ENCODE data around the gene DNAAF3.
A peak's percentile ranks its signal among the peaks of the same experiment; 100 is the strongest.
"Not testable (repeated sequence)": the region's sequence is repeated elsewhere in the genome, so short reads cannot be mapped to it uniquely, and the experiment has no call there.

Gene DNAAF3

DNA sequence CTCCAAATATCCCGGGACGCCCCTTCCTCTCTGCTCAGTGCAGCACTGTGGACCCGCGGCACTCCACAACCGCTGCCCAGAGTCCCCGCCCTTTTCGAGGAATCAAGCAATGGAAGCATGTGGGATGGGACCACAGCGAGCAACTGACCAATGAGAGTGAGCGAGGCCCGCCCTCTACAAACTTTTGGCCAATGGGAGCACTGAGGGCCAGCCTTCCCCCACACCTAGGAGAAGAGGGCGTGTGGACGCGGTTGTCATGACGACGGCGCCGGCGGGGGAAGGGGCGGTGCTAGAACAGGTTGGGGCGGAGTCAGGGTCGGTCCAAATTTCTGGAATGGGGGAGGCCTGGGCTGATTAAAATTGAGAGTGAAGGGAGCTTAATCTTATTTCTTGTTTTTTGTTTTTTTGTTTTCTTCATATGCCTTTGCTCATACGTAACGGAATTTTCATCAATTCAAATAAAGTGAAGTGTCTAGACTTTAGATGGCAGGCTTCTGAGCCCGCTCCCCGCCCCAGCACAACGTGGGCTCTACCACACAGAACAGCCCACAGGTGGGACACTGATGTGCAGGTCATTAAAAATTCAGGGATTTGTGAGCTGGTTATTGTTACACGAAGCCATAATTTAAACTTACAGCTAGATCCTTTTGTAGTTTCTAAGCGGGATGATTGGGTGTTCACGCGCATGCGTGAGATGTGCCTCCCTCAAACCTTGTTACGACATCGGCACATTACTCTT is at the start of gene DNAAF3:
DNAAF3 (minus strand) TSS at position 84 of the 739 bp plus-strand sequence. CDS start 200 bp downstream, outside the sequence.
- peak; percentile 97 to 98 for DNase-seq

GRCh38 chr19:55213547-55213946 is 47.1 kb upstream of the DNAAF3 start:
- DNase-seq: no peak

DNA sequence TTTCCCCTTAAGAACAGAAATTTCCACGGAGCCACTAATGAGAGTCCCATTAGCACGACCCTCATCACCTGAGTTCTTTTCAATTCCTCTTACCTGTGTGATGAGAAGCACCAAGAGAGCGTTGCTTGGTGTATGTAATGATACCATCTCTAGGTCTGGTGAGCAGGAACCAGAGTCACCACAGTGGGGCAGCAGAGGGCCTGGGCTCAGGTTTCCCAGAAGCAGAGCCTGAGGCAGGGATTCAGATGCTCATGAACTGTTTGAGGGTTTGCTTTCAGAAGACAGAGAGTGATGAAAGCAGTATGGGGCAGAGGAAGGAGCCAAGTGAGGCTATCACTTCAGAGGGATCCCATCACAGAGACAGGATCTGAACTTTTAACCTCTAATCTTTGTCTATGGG is 46.0 kb upstream of the DNAAF3 start:
- DNase-seq: peak; percentile 84 to 90

- no peak for DNase-seq
These were observed 43.5 kb upstream of the DNAAF3 start for GRCh38 chr19:55209693-55210472.

DNA sequence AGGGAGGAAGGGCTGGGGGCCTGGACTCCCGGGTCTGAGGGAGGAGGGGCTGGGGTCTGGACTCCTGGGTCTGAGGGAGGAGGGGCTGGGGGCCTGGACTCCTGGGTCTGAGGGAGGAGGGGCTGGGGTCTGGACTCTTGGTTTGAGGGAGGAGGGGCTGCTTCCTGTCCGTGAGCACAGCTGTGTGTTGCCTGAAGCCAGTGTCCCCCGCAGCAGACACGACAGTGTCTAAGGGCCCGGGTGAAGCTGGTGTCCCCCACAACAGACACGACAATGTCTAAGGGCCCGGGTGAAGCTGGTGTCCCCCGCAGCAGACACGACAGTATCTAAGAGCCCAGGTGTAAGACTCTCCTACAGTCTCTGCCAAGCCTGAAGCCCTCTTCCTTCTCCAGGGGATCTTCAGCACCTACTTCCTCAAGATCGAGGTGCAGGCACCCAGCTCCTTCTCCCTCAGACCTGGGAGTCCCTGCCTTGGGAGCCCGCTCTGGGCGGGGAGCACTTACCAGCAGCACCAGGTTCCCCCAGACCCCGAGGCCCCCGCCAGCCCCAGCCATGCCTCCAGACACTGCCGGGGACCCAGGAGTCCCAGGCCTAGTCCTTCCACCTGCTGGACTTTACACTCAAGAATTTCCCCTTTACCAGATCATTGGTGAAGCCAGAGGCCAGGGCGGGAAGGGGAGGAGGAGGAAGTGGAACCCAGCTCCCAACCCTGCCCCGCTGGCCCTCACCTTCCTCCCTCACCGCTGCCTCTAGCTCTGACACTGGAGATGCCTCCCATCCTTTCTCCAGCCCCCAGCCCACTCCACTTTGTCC is 42.7 kb upstream of the DNAAF3 start, which contains the start of gene PTPRH:
PTPRH (minus strand) TSS at position 622 of the 813 bp plus-strand sequence; CDS start at position 554, 68 bp downstream.
- peak; percentile 32 to 43 for DNase-seq

- DNase-seq: peak; percentile 73 to 79
These were observed 40.5 kb upstream of the DNAAF3 start for GRCh38 chr19:55206664-55207500.

DNA sequence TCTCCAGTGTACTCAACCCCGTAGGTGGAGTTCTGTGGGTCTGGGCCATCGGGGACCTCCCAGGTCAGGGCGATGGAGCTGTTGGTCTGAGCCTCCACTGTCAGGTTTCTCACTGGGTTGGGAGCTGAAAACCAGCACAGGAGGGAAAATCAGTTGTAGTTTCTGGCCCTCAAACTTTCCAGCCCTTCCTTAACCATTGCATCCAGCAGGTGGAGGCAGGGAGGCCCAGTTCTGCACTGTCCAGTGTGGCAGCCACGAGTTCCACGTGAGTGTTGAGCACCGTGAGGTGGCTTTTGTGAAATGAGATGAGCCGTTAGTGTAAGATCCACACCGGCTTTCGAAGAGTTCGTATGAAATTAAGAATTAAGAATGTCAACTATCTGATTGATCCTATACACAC is 35.8 kb upstream of the DNAAF3 start:
- not testable (repeated sequence) for DNase-seq

GRCh38 chr19:55199620-55200204 is 33.3 kb upstream of the DNAAF3 start:
- no peak for DNase-seq

GRCh38 chr19:55198651-55199050 is 32.2 kb upstream of the DNAAF3 start:
- no peak for DNase-seq

DNA sequence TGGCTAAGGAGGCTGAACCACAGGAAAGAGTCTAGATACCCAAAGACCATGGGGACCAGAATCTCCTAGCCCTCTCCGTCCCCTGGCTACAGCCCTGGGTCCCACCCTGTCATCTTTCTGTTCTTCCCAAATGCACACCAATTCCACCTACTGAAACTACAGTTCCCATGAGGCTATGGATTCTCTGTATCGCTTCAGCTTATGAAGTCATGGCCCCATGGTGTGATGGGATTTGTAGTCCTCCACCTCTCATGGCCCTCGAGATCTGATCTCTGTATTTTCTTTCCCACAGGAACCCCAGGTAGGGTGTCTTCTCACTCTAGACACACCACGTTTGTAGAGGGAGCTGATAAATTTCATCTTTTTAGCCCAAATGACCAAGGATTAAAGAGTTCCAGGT is 31.1 kb upstream of the DNAAF3 start:
- peak; percentile 14 to 26 for DNase-seq

DNA sequence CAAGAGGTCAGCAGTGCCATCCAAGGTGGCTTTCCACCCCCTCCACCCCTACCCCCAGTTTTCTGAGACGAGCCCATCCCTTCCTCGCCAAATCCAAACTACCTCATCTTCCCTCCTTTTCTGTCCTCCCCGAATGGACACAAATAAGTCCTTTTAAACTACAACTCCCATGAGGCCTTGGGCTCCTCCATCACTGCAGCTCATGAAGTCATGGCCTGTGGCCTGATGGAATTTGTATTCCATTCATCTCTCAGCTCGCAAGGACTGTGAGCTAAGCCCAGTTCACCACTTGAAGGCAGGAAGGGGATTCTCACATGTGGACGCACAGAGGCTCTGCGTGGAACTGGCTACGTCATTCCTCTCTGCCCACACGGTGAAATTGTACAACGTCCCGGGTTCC is 30.4 kb upstream of the DNAAF3 start:
- DNase-seq: no peak

GRCh38 chr19:55193481-55193880 is 27.1 kb upstream of the DNAAF3 start:
- peak; percentile 71 for DNase-seq

GRCh38 chr19:55189403-55189835 is 23.0 kb upstream of the DNAAF3 start:
- DNase-seq: peak in 1 of 2 experiments; percentile 18

DNA sequence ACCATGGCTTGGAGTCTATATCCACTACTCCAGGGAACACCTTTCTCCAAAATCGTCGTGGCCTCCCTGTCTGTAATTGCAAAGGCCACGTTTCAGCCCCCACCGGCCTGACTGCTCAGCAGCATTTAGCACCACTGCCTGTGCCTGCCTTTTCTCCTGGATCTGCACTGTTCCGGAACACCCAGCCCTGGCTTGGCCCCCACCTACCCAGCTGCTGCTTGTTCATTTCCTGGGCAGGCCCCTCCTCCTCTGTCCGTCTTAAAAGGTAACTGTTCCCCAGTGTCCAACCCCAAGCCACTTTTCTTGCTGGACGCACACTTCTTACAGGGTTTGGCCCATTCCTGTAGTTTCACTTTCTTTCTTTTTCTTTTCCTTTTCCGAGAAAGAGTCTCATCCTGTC is 22.2 kb upstream of the DNAAF3 start:
- no peak for DNase-seq

DNA sequence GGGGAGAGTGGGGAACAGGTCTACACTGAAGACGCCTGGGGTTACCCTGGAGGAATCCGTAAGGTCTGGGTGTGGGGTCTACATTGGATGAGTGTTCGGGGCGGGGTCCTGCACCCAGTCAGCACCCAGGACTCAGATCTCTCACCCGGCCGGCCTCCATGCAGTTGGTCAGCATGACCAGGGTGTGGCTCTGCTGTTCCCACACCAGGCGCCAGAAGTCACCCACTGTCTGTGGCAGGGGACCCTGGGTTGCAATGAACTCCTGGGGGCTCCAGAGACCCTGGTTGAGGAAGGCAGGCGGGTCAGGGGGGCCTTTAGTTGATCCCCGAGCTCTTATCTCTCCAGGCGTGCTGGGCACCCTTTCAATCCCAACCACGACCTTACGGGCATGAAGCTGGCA is 19.7 kb upstream of the DNAAF3 start:
- no peak for DNase-seq

DNA sequence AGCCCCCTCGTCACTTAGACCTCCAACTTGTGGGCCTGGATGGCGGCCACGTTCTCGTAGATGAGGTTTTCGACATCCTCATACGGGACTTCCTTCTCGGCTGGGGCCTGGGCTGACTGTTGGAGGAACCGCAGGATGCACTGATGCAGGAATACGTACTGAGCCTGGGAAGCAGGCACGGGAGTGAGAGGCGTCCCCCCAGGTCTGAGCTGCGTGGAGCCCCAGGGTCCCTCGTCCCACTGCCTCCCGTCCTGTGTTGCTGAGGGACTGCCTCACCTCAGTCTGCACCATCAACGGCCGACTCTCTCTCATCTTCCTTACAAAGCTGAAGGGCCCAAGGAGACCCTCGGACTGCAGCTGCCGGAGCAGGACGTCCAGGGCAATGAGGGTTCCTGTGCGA is 15.3 kb upstream of the DNAAF3 start:
- no peak for DNase-seq

DNA sequence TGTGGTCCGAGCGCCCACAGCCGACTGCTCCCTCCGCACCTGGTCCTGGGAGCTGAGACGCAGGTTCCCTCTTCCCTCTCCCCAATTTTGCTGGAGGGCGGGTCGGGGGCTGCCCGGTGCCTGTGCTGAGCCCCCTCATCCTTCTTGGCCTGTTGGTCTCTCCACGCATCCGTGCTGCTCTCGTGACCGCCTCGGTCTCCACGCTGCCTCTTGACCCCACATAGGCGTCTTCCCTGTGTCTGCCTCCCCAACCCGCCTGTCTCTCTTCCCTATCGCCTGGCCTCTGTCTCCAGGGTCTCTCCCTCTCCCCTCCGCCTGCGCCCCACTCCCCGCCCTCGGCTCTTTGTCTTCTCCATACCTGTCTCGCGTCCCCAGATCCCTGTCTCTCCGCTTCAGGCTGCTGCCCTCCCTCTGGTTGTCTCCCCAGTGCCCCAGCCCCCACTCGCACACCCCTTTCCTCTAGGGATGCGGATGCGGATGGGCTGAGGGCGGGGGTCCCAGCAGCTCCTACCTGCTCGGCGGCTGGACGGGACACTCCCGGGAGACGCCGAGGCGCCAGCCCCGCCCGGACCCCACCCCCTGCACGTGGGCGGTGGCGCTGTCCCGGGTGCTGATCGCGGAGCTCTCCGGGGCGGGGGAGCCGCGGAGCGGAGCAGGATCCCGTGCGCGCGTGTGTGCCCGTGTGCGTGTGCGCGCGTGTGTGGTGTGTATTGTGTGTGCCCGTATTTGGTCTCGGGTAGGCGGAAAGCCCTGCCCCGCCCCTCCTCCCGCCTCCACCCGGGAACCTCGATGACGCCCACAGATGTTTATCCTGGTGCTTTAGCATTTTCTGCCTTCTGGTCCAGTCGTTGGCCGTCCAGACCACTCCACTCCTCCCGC is 13.4 kb upstream of the DNAAF3 start, which contains the start of gene SYT5:
SYT5 (minus strand) TSS at position 684 of the 879 bp plus-strand sequence. CDS start 1,248 bp downstream, outside the sequence.
- no peak for DNase-seq

- no peak for DNase-seq
These were observed 12.6 kb upstream of the DNAAF3 start for GRCh38 chr19:55178781-55179599.

GRCh38 chr19:55176076-55176475 is 9.7 kb upstream of the DNAAF3 start:
- DNase-seq: no peak
